Osteocyte (in vitro differentiated cells): ENCODE data around the gene GDPD5. TPM values are rescaled to one million over a fixed set of nuclear protein-coding genes. Genes with fewer than 3 reads are reported as not detected.

Experiments used
- DNase-seq: peaks from one replicate; pipeline ENCODE4 v3.0.0; 2021; ENCODE audit warnings: mixed read lengths; ENCODE audit not compliant: unreplicated experiment; ENCODE audit errors: extremely low spot score
- H3K27ac Mint-ChIP-seq: one replicate; pipeline ENCODE4 v1.8.0; 2021; ENCODE audit warnings: mild to moderate bottlenecking, mixed read lengths; ENCODE audit not compliant: unreplicated experiment
- H3K27me3 Mint-ChIP-seq: one replicate; pipeline ENCODE4 v1.8.0; 2021; ENCODE audit warnings: mixed read lengths; ENCODE audit not compliant: unreplicated experiment
- H3K36me3 Mint-ChIP-seq: one replicate; pipeline ENCODE4 v1.8.0; 2021; ENCODE audit warnings: mixed read lengths; ENCODE audit not compliant: unreplicated experiment
- H3K4me1 Mint-ChIP-seq: one replicate; pipeline ENCODE4 v1.8.0; 2021; ENCODE audit warnings: mixed read lengths; ENCODE audit not compliant: unreplicated experiment
- H3K4me3 Mint-ChIP-seq: one replicate; pipeline ENCODE4 v1.8.0; 2021; ENCODE audit warnings: mild to moderate bottlenecking, moderate library complexity, mixed read lengths; ENCODE audit not compliant: unreplicated experiment
- H3K9me3 Mint-ChIP-seq: one replicate; pipeline ENCODE4 v1.8.0; 2021; ENCODE audit warnings: mixed read lengths; ENCODE audit not compliant: unreplicated experiment
- CTCF ChIP-seq: fragments of 200-600 bp; sonication (generic); IDR thresholded peaks from 2 replicates; pipeline ENCODE4 v1.5.0; 2021; ENCODE audit warnings: antibody characterized with exemption, mild to moderate bottlenecking, moderate library complexity
- total RNA-seq: library from RNA; stranded (reverse); gene quantifications from 2 replicates; pipeline ENCODE4 v1.2.1, GENCODE V29; 2021

The GDPD5 gene
- total RNA-seq, 1 donor from 2014 or later: 3.1 TPM

GRCh38 chr11:75557666-75558494 lies 32.1 kb upstream of the GDPD5 start:
- no peak for TF ChIP-seq CTCF
- H3K27me3 Mint-ChIP-seq: no peaks in the 10 kb centered on the region
- H3K4me1 Mint-ChIP-seq: peaks cover 65% of the 10 kb centered on the region
- DNase-seq: no peak
- H3K9me3 Mint-ChIP-seq: no peaks in the 10 kb centered on the region
- no peaks in the 10 kb centered on the region for H3K36me3 Mint-ChIP-seq
- peak overlapping the region; percentile 98 for H3K27ac Mint-ChIP-seq
- peak overlapping the region; percentile 14 for H3K4me3 Mint-ChIP-seq

DNA sequence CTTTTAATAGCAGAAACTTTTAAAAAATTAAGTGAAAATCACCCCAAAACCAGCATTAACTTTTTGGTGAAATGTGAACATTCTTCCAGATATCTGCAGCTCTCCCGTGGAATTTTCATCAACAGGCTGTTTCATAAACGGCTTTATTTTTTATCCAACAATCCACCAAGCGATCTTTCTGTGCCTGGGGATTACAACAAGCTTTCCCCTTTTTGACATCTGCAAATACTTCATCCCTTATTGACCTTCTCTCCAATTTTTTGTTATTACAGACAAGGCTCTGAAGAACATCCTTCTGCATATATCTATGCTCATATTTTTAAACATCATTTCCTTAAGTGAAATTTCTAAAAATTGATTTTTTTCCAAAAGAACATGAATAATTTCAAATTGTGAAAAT lies 30.5 kb upstream of the GDPD5 start:
- H3K27me3 Mint-ChIP-seq: no peaks in the 10 kb centered on the region
- H3K27ac Mint-ChIP-seq: no peak overlapping the region
- TF ChIP-seq CTCF: no peak
- no peak for DNase-seq
- H3K9me3 Mint-ChIP-seq: no peaks in the 10 kb centered on the region
- no peak overlapping the region for H3K4me3 Mint-ChIP-seq
- peaks cover 60% of the 10 kb centered on the region for H3K4me1 Mint-ChIP-seq
- H3K36me3 Mint-ChIP-seq: no peaks in the 10 kb centered on the region

DNA sequence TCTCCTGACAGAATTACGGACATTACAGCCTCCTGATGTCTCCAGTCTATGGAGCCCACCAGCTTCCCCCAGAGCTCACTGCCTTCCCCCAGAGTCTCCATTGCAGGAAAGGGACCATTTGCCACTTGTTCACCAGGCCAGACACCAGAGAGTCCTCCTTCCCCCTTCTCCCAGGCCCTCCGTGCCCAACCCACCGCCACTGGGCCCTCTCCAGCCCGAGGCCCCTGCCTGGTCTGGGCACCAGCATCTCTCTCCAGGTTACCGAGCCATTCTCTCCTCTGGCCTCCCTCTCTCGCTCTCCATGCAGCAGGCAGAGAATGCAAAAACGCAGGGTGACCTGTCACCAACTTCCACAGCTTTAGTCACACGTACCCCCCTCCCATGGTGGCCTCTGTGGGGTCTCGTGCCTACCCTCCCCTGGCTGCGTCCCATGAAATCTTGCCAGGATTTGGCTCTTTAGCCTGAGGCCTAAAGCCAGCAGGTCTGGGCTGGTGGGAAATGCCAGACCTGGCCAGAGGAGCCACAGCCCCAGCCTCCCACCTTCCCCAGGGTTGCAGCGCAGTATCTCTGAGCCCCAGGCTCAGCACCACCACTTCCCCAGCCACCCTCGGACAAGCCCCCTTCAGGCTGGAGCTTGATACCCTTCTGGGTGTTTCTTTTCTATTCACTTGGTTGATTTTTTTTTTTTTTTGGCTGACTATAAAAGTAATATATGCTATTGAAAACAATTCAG lies 29.5 kb upstream of the GDPD5 start:
- Mint-ChIP-seq H3K27me3 (no peaks in the 10 kb centered on the region), H3K9me3 (no peaks in the 10 kb centered on the region), H3K4me3 (peak overlapping the region; percentile 45), H3K27ac (peak overlapping the region; percentile 93), H3K36me3 (no peaks in the 10 kb centered on the region), H3K4me1 (peaks cover 53% of the 10 kb centered on the region)
- DNase-seq: no peak
- TF ChIP-seq CTCF: no peak

DNA sequence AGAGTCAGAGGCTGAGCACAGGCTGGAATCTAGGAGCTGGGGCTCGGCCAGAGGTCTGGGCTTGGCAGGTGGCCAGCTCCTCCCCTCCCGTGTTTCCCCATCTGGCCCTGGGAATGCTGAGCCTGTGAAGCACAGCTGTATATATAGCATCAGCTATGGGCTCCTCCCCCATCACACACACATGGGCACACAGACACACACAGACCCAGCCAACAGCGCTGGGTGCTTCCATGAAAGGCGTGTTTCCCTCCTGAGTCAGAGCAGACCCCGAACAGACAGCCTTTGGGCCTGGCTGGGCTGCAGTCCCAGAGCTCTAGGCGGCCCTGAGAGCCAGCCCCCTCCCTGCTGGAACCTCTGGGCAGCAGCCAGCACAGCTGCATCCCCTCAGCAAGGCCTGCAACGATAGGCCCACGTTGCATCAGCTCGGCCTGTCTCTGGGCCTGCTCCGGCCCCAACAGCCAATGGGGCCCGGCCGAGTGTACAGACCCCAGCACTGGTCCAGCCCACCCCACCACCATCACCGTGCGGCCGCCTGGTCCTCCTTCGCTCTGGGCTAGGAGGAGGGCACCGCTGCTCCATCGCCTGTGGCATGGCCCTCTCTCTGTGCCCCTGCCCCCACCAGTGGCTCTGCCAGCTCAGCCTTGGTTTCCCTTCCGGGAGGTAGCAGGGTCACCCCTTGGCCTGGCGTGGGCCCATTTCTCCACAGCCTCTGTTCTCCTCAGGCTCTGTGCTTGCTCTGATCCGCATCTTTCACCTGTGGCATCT lies 28.7 kb upstream of the GDPD5 start:
- Mint-ChIP-seq H3K36me3 (no peaks in the 10 kb centered on the region), H3K27me3 (no peaks in the 10 kb centered on the region), H3K4me3 (peak overlapping the region; percentile 45), H3K9me3 (no peaks in the 10 kb centered on the region), H3K27ac (peak overlapping the region; percentile 93), H3K4me1 (peaks cover 44% of the 10 kb centered on the region)
- no peak for TF ChIP-seq CTCF
- peak; percentile 97 for DNase-seq
